ENCODE results near the gene HOXD12. TPM values are rescaled to one million over a fixed set of nuclear protein-coding genes. Genes with fewer than 3 reads are reported as not detected.

The HOXD12 gene
- total RNA-seq, 4 donors from 2014 or later = not detected

DNA sequence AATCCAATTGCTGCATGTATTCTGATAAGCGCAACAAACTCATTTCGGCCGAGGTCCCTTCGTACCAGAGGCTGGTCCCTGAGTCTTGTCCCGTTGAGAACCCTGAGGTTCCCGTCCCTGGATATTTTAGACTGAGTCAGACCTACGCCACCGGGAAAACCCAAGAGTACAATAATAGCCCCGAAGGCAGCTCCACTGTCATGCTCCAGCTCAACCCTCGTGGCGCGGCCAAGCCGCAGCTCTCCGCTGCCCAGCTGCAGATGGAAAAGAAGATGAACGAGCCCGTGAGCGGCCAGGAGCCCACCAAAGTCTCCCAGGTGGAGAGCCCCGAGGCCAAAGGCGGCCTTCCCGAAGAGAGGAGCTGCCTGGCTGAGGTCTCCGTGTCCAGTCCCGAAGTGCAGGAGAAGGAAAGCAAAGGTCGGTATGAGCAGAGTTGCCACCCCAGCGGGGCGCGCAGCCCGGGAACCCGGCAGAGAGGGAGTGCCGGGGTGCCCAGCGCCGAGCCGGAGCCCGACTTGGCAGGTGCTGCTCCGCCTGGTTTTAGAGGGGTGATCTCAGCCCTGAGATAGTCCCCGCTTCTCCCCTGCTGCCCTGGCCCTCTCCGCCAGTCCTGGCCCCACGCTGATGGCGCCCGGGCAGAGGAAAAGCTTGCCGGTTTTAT, 17.7 kb downstream of the HOXD12 start:
- H3K9me3 ChIP-seq = no peaks in the 10 kb centered on the region
- H3K36me3 ChIP-seq = no peaks in the 10 kb centered on the region
- no peak overlapping the region for H3K27ac ChIP-seq (replicated peaks in 1 of 4)
- H3K4me3 ChIP-seq = no peak overlapping the region
- no peak for DNase-seq (ENCODE audit: extremely low spot score)
- intact Hi-C loops (cut with DNase I) = no loop called here
- H3K27me3 ChIP-seq = peaks cover 5 to 100% (median 93%) of the 10 kb centered on the region in 4 donors
- H3K4me1 ChIP-seq = peaks cover 9 to 29% (median 16%) of the 10 kb centered on the region in 4 donors
- WGBS = 17% methylated on average over 32 of the region's 40 CpGs
- TF ChIP-seq POLR2AphosphoS5 (IDR thresholded peaks at IDR 0.05) (no peak), CTCF (IDR thresholded peaks at IDR 0.05) (no peak), EP300 (IDR thresholded peaks at IDR 0.05) (no peak), POLR2A (IDR thresholded peaks at IDR 0.05; ENCODE audit: low read depth) (no peak)

DNA sequence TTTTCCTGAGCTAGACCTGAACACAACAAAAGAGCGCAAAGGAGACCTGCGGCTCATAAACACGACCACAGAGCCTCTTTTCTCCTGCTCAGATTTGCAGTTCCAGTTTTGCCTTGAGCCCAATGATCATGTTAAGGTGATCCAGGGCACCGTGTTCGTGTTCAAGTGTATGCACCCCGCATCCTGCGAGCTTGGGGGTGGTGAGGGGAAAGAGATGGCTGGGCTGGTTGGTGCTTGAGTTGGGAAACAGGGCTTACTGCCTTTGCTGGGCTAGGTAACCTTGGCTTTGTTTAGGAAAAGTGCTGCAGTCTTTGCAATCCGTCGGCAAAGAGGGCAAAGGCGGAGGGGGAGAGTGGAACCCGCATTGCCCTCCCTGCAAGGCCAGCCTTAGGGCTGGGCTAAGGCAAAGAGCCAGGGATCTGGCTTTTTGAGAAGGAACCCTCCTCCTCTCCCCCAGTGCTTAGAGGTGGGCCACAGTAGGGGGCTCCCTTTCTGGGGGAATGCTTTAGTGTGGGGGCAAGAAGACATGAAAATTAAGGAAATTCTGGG, 18.3 kb downstream of the HOXD12 start:
- no peaks in the 10 kb centered on the region for H3K9me3 ChIP-seq
- H3K4me3 ChIP-seq = no peak overlapping the region
- intact Hi-C loops (cut with DNase I) = no loop called here
- peaks cover 15 to 31% (median 22%) of the 10 kb centered on the region in 4 donors for H3K4me1 ChIP-seq
- 6% methylated on average over 11 of the region's 11 CpGs for WGBS
- no peaks in the 10 kb centered on the region for H3K36me3 ChIP-seq
- TF ChIP-seq POLR2AphosphoS5 (IDR thresholded peaks at IDR 0.05) (no peak), CTCF (IDR thresholded peaks at IDR 0.05) (no peak), POLR2A (IDR thresholded peaks at IDR 0.05; ENCODE audit: low read depth) (no peak), EP300 (IDR thresholded peaks at IDR 0.05) (no peak)
- no peak overlapping the region for H3K27ac ChIP-seq (replicated peaks in 1 of 4)
- no peak for DNase-seq (ENCODE audit: extremely low spot score)
- H3K27me3 ChIP-seq = peaks cover 10 to 100% (median 93%) of the 10 kb centered on the region in 4 donors

DNA sequence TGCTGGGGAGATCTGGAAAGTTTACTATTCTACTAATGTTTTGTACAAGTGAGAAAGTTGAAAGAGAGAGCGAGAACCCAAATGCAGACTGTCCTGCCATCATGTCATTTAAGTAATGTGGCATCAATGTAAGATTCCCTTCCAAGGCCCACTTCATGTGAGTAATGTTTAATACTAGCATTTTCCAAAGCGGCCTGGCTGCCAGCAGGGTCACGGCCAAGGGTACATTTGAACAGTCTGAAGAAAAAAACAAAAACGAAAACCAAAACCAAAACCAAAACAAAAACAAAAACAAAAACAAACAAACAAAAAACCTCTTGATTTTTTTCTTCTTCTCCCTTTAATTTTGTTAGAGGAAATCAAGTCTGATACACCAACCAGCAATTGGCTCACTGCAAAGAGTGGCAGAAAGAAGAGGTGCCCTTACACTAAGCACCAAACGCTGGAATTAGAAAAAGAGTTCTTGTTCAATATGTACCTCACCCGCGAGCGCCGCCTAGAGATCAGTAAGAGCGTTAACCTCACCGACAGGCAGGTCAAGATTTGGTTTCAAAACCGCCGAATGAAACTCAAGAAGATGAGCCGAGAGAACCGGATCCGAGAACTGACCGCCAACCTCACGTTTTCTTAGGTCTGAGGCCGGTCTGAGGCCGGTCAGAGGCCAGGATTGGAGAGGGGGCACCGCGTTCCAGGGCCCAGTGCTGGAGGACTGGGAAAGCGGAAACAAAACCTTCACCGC, 19.2 kb downstream of the HOXD12 start:
- no peak for DNase-seq (ENCODE audit: extremely low spot score)
- TF ChIP-seq POLR2AphosphoS5 (IDR thresholded peaks at IDR 0.05) (no peak), CTCF (IDR thresholded peaks at IDR 0.05) (no peak), POLR2A (IDR thresholded peaks at IDR 0.05; ENCODE audit: low read depth) (no peak), EP300 (IDR thresholded peaks at IDR 0.05) (no peak)
- WGBS = 12% methylated on average over 24 of the region's 24 CpGs
- Histone ChIP-seq H3K27me3 (peaks cover 14 to 100% (median 93%) of the 10 kb centered on the region in 4 donors), H3K36me3 (no peaks in the 10 kb centered on the region), H3K9me3 (no peaks in the 10 kb centered on the region), H3K4me1 (peaks cover 21 to 40% (median 30%) of the 10 kb centered on the region in 4 donors), H3K27ac (replicated peaks in 1 of 4) (no peak overlapping the region), H3K4me3 (no peak overlapping the region)
- intact Hi-C loops (cut with DNase I) = no loop called here

- no peak overlapping the region for H3K4me3 ChIP-seq
- no peak overlapping the region for H3K27ac ChIP-seq (replicated peaks in 1 of 4)
Measured at GRCh38 chr2:176120364-176121189, 21.0 kb downstream of the HOXD12 start.

More at GRCh38 chr2:176120364-176121189, 21.0 kb downstream of the HOXD12 start:
- H3K36me3 ChIP-seq = no peaks in the 10 kb centered on the region
- no peaks in the 10 kb centered on the region for H3K9me3 ChIP-seq
- H3K4me1 ChIP-seq = peaks cover 21 to 43% (median 32%) of the 10 kb centered on the region in 4 donors
- TF ChIP-seq POLR2A (IDR thresholded peaks at IDR 0.05; ENCODE audit: low read depth) (no peak), POLR2AphosphoS5 (IDR thresholded peaks at IDR 0.05) (no peak), EP300 (IDR thresholded peaks at IDR 0.05) (no peak), CTCF (IDR thresholded peaks at IDR 0.05) (no peak)
- intact Hi-C loops (cut with DNase I) = no loop called here
- H3K27me3 ChIP-seq = peaks cover 14 to 100% (median 95%) of the 10 kb centered on the region in 4 donors
- 20% methylated on average over 13 of the region's 13 CpGs for WGBS
- DNase-seq (ENCODE audit: extremely low spot score) = no peak

All from esophagus muscularis mucosa (tissue), 4 donors.